Activated gamma-delta T cell (primary cell): Measurements from ENCODE around the gene DNAJC8.

Source experiments
- DNase-seq: peaks from one replicate; lab custom pipeline; 2025; lab: John Stamatoyannopoulos, UW
- total RNA-seq, 2 donors: gene quantifications; one replicate each; lab custom pipeline; 2026; lab: John Stamatoyannopoulos, UW

The DNAJC8 gene, protein sequence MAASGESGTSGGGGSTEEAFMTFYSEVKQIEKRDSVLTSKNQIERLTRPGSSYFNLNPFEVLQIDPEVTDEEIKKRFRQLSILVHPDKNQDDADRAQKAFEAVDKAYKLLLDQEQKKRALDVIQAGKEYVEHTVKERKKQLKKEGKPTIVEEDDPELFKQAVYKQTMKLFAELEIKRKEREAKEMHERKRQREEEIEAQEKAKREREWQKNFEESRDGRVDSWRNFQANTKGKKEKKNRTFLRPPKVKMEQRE
- total RNA-seq: 93.0 to 113 reads per million in 2 donors

GRCh38 chr1:28232558-28233263, at the start of gene DNAJC8:
TSS of gene DNAJC8 (minus strand) at chr1:28233029. CDS start at chr1:28232998, 31 bp downstream.
- peak; percentile 83 for DNase-seq

DNA sequence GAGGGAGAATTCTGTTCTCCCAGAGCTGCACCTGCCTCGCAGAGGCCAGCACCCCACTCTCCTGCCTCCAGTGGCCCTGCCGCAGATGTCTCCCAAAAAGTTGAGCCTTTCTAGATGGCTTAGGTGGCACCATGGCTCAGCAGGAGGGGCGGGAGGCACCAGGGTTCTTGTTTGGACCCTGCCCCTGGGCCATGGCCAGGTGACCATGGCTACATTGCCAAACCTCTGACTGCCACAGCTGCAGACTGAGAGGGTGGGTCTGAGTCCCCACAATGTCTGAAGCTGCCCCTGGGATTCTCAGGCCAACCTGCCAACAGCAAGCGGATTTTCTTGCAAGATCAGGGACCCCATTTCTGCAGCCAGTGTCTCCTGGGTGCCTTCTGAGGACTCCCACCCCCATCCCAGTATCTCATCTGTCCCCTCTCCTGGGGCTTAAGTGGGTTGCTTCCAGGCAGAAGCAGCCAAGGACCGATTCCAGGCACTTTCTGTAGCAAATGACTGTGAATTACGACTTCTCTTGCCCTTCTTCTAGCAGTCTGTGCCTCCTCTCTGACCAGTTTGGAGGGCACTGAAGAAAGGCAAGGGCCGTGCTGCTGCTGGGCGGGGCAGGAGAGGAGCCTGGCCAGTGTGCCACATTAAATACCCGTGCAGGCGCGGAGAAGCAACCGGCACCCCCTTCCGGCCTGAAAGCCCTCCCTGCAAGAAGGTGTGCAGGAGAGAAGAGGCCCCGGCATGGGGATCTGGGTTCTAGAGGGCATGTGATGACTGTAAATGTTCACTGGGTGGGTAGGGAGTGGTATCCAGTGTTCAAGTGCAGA, 49.0 kb upstream of the DNAJC8 start:
- no peak for DNase-seq

DNA sequence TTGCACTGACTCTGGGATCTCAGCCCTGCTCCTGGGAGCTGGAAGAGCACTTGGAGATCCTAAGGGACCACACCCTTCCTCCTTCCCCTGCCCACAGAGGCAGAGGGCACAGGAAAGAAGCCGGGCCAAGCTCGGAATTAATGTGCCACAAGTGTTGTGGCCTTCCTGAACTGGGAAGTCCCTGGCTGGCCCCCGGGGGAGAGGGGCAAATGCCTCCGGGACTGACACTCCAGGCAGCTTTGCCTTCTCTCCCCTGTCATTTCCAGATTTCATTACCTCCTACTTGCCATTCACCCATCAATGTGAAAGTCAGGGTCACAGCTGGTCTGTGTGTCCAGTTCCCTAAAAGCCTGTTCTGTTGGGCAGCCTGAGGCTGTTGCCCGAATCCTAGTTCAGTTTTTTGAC, 48.1 kb upstream of the DNAJC8 start:
- no peak for DNase-seq

- DNase-seq: no peak
Observed at GRCh38 chr1:28280501-28280900, 47.7 kb upstream of the DNAJC8 start.

DNA sequence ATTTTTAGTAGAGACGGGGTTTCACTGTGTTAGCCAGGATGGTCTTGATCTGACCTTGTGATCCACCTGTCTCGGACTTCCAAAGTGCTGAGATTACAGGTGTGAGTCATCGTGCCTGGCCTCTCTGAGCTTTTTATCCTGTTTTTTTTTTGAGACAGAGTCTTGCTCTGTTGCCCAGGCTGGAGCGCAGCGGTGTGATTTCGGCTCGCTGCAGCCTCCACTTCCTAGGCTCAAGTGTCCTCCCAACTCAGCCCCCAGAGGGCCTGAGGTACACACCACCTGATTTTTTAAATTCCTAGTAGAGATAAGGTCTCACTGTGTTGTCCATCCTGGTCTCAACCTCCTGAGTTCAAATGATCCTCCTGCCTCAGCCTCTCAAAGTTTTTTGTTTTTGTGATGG, 46.9 kb upstream of the DNAJC8 start:
- no peak for DNase-seq

DNA sequence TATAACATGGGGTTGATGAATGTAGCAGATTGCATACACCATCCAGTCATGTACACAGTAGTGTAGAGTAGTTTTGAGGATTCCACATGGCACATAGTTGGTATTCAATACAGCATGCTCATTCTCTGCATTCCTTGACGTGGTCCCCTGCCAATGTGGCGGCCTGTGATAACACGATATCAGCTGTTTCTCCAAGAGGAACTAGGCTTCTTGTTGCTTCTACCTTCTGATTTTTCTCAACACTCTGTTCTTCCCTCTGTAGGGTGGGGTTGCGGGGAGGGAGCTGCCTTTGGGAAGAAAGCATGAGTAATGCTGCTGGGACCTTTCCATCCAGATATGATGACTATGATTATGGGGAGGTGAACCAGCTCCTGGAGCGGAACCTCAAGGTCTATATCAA, 45.9 kb upstream of the DNAJC8 start:
- DNase-seq: no peak

GRCh38 chr1:28273216-28273860, 40.5 kb upstream of the DNAJC8 start:
- DNase-seq: no peak

- DNase-seq: no peak
Observed at GRCh38 chr1:28272215-28272852, 39.5 kb upstream of the DNAJC8 start.

- no peak for DNase-seq
Observed at GRCh38 chr1:28269529-28269928, 36.7 kb upstream of the DNAJC8 start.

GRCh38 chr1:28267633-28268032, 34.8 kb upstream of the DNAJC8 start:
- DNase-seq: no peak

GRCh38 chr1:28266920-28267322, 34.1 kb upstream of the DNAJC8 start:
- DNase-seq: no peak

DNA sequence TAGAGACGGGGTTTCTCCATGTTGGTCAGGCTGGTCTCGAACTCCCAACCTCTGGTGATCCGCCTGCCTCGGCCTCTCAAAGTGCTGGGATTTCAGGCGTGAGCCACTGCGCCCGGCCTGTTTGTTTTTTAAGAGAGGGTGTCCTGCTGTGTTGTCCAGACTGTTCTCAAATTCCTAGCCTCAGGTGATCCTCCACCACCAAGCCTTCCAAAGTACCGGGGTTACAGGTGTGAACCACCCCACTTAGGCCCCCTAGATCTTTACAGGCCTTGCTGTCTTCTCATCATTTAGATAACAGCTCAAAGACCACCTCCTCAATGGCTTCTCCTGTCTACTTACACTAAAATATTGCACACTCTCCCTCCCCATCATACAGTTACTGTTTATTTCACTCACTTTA, 32.7 kb upstream of the DNAJC8 start:
- no peak for DNase-seq

DNA sequence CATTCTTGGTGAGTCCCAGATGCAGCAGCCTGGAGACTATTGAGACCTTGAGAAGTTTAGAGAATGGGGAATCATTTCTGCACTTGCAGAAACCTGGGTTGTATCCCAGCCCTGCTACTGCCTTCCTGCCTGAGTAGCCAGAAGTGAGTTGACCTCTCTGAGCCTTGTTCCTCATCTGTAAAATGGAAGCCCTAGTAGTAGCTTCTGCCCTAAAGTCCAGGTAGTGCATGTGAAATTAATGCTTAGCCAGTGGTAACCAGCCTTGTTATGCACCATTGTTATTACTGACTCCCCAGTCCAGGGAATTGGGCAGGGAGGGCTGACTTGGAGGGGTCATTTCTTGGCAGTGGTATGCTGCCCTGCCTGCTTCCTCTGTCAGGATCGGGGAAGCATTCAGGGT, 32.1 kb upstream of the DNAJC8 start:
- no peak for DNase-seq

DNA sequence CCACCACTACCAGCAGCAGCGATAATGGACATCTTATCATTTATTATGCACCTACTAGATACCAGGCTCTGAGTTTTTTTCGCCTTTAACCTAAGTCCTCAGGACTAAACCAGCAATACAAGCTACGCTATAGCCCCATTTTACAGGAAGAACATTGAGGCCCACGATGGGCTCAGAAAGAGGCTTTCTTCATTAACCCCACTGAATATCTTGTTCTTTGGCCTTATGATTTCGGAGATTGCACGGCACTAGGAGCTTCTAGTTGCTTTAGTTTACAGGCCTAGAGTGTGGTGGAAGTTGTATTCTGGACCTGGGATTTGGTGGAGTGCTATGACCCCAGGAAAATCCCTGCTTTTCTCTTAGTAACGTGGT, 28.0 kb upstream of the DNAJC8 start:
- DNase-seq: no peak

DNA sequence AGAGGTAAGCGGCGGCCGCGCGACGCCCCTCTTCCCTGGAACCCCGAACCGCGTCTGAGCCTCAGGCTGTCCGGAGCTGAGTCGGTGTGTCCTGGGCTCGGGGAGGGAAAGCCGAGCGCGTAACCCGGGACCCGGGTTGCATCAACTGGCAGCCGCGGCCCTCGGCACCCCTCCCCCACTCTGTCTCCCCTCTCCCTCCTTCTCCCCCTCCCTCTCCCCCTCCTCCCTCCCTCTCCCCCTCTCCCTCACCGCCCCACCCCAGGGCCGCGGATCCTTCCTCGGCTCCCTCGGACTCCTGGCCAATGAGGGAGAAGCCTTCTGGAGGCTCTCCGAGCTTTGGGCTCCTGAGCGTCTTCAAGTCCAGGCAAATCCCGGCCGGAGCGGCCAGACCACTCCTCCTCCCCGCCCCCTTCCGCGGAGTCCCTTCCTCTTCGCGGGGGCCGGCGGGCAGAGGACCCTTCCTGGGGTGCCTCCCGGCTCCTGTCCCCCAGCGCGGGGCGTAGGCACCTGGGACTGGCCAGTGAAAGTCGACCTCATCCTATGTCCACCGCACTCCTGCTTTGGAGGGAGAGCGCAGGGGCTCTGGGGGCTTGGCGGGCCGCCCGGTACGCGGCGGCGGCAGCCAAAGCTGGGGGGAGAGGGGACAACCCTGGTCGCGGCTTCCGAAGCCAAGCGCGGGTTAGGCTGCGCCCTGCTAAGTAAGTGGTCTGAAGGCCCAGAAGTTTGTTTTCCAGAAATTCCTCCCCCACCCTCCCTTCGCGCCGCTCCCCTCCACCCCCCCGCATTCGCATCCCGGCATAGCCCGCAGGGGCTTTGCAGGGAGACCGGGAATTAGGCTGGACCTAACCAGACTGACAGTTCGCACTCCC, 27.3 kb upstream of the DNAJC8 start:
- peak; percentile 21 for DNase-seq

DNA sequence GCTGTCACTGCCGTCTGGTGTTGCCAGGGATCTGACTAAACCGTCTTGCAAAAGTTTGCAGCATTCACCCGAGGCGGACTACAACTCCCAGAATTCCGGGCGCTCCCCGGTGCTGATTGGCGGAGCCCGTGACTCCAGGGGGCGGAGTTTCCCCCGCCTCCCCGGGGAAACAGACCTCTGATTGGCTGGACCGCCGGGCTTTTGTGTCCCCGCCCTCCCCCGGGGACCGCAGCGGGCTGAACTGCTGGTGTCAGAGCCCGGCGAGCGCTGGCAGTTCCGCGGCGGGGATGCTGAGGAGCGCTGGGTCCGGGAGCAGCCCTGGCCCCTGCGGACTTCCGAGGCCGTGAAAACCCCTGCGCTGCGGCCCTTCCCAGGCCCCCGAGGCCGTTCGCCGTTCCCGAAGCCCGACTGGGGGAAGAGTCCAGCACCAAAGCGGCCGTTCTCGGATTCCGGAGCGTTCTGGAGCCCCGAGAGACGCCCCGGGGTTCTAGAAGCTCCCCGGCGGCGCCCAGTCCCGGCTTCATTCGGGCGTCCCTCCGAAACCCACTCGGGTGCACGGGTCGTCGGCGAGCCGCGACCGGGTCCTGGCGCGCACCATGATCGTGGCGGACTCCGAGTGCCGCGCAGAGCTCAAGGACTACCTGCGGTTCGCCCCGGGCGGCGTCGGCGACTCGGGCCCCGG, 26.6 kb upstream of the DNAJC8 start, which contains the start of gene SESN2:
SESN2 (plus strand) TSS at position 267 of the 682 bp plus-strand sequence; CDS start at position 597, 330 bp downstream.
- peak; percentile 94 for DNase-seq

DNA sequence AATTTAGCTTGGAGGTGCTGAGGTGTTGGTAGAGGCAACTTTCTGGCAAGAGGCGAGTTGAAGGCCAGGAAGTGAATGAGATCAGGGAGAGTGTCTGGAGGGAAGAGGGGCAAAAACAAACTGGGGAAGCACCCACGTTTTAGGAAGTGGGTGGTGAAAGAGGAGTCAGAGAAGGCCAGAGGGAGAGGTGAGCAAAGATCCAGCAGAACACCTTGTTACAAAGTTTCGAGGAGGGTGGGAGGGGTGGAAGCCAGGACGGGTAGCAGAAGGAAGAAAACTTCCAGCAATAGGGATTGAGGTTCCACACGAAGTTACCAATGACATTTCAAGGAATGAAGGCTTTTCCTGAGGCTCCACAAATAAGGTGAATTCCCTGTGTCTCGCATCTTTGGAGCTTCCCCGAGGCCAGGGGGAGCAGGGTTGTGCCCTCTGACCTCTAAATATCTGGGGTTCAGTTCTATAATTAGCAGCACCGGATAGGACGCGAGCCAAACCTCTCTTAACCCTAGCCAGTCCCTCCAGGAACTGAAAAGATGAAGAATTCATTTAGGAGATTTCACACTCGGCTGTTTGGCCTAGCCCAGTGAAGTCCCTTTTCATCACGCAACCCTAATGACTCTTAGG, 25.9 kb upstream of the DNAJC8 start:
- no peak for DNase-seq

DNA sequence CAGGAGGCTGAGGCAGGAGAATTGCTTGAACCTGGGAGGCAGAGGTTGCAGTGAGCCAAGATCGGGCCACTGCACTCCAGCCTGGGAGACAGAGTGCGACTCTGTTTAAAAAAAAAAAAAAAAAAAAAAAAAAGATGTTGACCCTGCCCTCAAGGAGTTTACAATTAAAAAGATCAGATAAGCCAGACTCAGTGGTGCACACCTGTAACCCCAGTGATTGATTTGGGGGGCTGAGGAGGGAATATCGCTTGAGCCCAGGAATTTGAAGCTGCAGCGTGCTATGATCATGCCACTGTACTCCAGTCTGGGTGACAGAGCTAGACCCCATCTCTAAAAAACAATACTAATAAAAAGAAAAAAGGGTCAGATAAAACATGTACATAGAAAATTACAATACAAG, 24.9 kb upstream of the DNAJC8 start:
- DNase-seq: no peak

- DNase-seq: no peak
Observed at GRCh38 chr1:28256197-28256827, 23.5 kb upstream of the DNAJC8 start.
